Gastrocnemius medialis (tissue), 4 donors: ENCODE data around the gene PSMF1. TPM values are rescaled to one million over a fixed set of nuclear protein-coding genes. Genes with fewer than 3 reads are reported as not detected.

Source experiments
- ATAC-seq, 2 donors: fragments of 150-250 bp; one replicate each; pipeline ENCODE4 v1.9.1; 2016
- DNase-seq, 2 donors: peaks; one replicate each; pipeline ENCODE4 v3.0.0-alpha.2; 2019
- H3K27ac ChIP-seq, 4 donors: fragments of 200-600 bp; sonication (generic); 1 replicate in 1 of 4; 2 replicates in 3 of 4; pipeline ENCODE4 v1.5.1; 2016 to 2018; ENCODE audit warnings: mild to moderate bottlenecking in 2 of 4, moderate library complexity in 1 of 4
- H3K27me3 ChIP-seq, 3 donors: fragments of 200-600 bp; sonication (generic) in 2 of 3; 1 replicate in 1 of 3; 2 replicates in 2 of 3; pipeline versions ENCODE4 v1.5.1 to v1.6.0; 2016 to 2019; ENCODE audit warnings: mild to moderate bottlenecking in 1 of 3, moderate library complexity in 1 of 3
- H3K36me3 ChIP-seq, 2 donors: fragments of 200-600 bp; sonication (generic) in 1 of 2; one replicate each; pipeline ENCODE4 v1.5.1; 2017 to 2018
- H3K4me1 ChIP-seq, 2 donors: fragments of 200-600 bp; sonication (generic) in 1 of 2; one replicate each; pipeline ENCODE4 v1.5.1; 2016 to 2017; ENCODE audit warnings: mild to moderate bottlenecking in 2 of 2
- H3K4me3 ChIP-seq, 4 donors: fragments of 200-600 bp; sonication (generic) in 3 of 4; 1 replicate in 1 of 4; 2 replicates in 3 of 4; pipeline ENCODE4 v1.5.1; 2016 to 2019; ENCODE audit warnings: mild to moderate bottlenecking in 2 of 4
- H3K9me3 ChIP-seq, 3 donors: fragments of 200-600 bp; sonication (generic) in 2 of 3; 1 replicate in 1 of 3; 2 replicates in 2 of 3; pipeline ENCODE4 v1.5.1; 2016 to 2019
- POLR2A ChIP-seq, 2 donors: fragments of 450-650 bp; IDR thresholded peaks; one replicate each; pipeline ENCODE4 v1.6.1; 2017; ENCODE audit warnings: antibody characterized with exemption in 2 of 2, mild to moderate bottlenecking in 2 of 2, moderate library complexity in 2 of 2
- in situ Hi-C, 4 donors: fragments of 200-750 bp; cut with MboI; loops; one replicate each; pipeline versions ENCODE4 v1.15.0 to v1.8.0; 2017; ENCODE audit warnings: low sequenced_read_pairs in 4 of 4
- intact Hi-C: fragments of 100-400 bp; cut with DNase I; formaldehyde crosslinking; loops from one replicate; pipeline ENCODE4 v1.15.1; 2023; ENCODE audit warnings: low total_unique reads
- total RNA-seq, 4 donors: library from RNA; depleted of rRNA; stranded (reverse); fragments of >200 nt; gene quantifications; one replicate each; pipeline versions ENCODE4 v1.1.0 to v1.2.3, GENCODE V29; 2016
- TF ChIP-seq, protein P1 (sequence below), 5 experiments: fragments of 450-650 bp in 3 of 5; fragments of 200-600 bp in 2 of 5; sonication (generic) in 2 of 5; IDR thresholded peaks in 4 of 5; conservative IDR thresholded peaks in 1 of 5; 1 replicate in 4 of 5; 2 replicates in 1 of 5; pipeline ENCODE4 v1.5.1; 2016 to 2019; ENCODE audit warnings: antibody characterized with exemption in 5 of 5, mild to moderate bottlenecking in 3 of 5, moderate library complexity in 3 of 5

Gene PSMF1
- total RNA-seq, 4 donors from 2014 or later = 174 to 433 (median 247) TPM

DNA sequence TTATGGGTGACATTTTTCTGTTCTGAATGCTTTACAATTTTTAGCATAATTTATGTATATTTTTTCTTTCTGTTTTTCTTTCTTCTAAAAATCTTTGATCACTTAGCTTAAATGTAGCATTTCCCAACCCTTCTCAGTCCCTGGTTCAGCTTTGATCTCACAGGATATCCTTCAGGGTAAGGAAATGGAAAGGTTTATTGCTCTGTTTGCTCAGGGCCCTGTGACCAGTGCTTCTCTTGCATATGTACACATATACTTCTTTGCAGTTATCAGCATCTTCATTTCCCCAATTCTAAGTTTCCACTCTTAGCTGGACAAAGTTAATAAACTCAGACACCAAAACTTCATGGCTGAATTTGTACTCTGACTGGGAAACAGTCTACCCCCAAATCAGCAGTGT is 35.8 kb downstream of the PSMF1 start:
- TF ChIP-seq POLR2A (IDR thresholded peaks at IDR 0.05) = no peak
- TF ChIP-seq, protein P1, sequence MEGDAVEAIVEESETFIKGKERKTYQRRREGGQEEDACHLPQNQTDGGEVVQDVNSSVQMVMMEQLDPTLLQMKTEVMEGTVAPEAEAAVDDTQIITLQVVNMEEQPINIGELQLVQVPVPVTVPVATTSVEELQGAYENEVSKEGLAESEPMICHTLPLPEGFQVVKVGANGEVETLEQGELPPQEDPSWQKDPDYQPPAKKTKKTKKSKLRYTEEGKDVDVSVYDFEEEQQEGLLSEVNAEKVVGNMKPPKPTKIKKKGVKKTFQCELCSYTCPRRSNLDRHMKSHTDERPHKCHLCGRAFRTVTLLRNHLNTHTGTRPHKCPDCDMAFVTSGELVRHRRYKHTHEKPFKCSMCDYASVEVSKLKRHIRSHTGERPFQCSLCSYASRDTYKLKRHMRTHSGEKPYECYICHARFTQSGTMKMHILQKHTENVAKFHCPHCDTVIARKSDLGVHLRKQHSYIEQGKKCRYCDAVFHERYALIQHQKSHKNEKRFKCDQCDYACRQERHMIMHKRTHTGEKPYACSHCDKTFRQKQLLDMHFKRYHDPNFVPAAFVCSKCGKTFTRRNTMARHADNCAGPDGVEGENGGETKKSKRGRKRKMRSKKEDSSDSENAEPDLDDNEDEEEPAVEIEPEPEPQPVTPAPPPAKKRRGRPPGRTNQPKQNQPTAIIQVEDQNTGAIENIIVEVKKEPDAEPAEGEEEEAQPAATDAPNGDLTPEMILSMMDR (IDR thresholded peaks at IDR 0.05 in 4 of 5, conservative IDR thresholded peaks at IDR 0.05 in 1 of 5) = no peak
- Histone ChIP-seq H3K9me3 (no peaks in the 10 kb centered on the region), H3K27ac (no peak overlapping the region), H3K4me3 (no peak overlapping the region), H3K27me3 (no peaks in the 10 kb centered on the region), H3K36me3 (peaks cover 0 to 10% of the 10 kb centered on the region in 2 donors), H3K4me1 (peaks cover 3 to 9% of the 10 kb centered on the region in 2 donors)
- intact Hi-C loops = no loop called here
- DNase-seq = no peak
- in situ Hi-C loops = no loop called here
- ATAC-seq = no peak

DNA sequence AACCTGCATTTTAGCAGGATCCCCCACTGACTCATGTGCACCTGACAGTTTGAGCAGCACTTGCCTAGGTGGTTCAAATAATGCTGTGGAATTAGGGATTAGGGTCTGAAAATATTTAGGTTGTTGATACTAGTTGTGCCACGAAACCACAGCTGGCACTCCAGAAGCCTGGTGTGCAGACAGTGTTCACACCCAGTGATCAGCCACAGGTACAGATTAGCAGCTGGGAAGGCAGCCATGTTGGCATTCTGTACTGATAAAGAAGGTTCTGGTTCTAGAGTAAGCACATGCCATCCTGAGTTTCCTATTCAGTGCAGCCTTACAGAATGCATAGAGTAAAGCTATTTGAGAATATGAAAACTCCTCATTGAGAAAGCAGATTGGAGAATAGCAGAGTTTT is 36.3 kb downstream of the PSMF1 start:
- peaks cover 0 to 7% of the 10 kb centered on the region in 2 donors for H3K36me3 ChIP-seq
- no peaks in the 10 kb centered on the region for H3K27me3 ChIP-seq
- no peak for DNase-seq
- TF ChIP-seq, protein P1 (IDR thresholded peaks at IDR 0.05 in 4 of 5, conservative IDR thresholded peaks at IDR 0.05 in 1 of 5) = no peak
- TF ChIP-seq POLR2A (IDR thresholded peaks at IDR 0.05) = no peak
- in situ Hi-C loops (no loop called here), intact Hi-C loops (no loop called here)
- H3K4me3 ChIP-seq = no peak overlapping the region
- no peak overlapping the region for H3K27ac ChIP-seq
- ATAC-seq = no peak
- no peaks in the 10 kb centered on the region for H3K9me3 ChIP-seq
- peaks cover 3 to 9% of the 10 kb centered on the region in 2 donors for H3K4me1 ChIP-seq

DNA sequence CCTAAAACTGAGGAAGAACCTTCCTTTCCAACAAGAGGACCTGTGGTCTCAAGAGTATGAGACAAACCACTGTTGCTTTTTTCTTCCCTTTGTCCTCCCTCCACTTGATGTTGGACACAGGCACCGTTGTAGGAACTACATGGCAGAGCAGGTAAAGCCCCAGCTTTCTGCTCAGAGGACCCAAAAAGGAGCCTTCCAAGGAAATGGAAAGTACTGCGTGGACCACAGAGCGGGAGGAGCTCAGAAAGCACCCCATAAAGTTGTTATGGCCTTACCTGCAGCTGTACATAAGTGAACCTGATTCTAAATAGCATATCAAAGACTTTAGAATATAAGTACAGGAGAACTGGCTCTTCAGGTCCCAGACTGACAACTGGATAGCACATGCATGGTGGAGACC is 36.9 kb downstream of the PSMF1 start:
- in situ Hi-C loops (no loop called here), intact Hi-C loops (no loop called here)
- ATAC-seq (no peak), DNase-seq (no peak)
- Histone ChIP-seq H3K27ac (no peak overlapping the region), H3K36me3 (peaks cover 0 to 12% of the 10 kb centered on the region in 2 donors), H3K27me3 (no peaks in the 10 kb centered on the region), H3K9me3 (no peaks in the 10 kb centered on the region), H3K4me3 (no peak overlapping the region), H3K4me1 (peaks cover 3 to 9% of the 10 kb centered on the region in 2 donors)
- TF ChIP-seq POLR2A (IDR thresholded peaks at IDR 0.05) = no peak
- TF ChIP-seq, protein P1 (IDR thresholded peaks at IDR 0.05 in 4 of 5, conservative IDR thresholded peaks at IDR 0.05 in 1 of 5) = no peak

DNA sequence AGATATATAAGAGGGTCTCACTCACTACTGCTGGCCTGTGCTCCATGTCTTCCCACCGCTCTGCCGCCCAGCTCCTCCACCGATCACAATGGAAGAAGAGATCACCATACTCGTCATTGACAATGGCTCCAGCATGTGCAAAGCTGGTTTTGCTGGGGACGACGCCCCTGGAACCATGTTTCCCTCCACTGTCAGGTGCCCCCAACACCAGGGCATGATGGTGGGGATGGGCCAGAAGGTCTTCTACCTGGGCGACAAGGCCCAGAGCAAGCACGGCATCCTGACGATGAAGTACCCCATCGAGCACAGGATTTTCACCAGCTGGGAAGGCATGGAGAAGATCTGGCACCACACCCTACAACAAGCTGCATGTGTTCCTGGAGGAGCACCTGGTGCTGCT is 42.1 kb downstream of the PSMF1 start:
- no peak for TF ChIP-seq POLR2A (IDR thresholded peaks at IDR 0.05)
- TF ChIP-seq, protein P1 (IDR thresholded peaks at IDR 0.05 in 4 of 5, conservative IDR thresholded peaks at IDR 0.05 in 1 of 5) = no peak

DNA sequence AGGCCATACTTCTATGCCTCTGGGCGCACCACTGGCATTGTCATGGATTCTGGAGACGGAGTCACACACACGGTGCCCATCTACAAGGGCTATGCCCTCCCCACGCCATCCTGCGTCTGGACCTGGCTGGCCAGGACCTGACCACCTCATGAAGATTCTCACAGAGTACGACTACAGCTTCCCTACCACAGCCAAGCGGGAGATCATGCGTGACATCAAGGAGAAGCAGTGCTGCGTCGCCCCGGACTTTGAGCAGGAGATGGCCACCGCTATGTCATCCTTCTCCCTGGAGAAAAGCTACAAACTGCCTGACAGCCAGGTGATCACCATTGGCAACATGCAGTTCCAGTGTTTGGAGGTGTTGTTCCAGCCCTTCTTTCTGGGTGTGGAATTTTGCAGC is 42.6 kb downstream of the PSMF1 start:
- Histone ChIP-seq H3K27me3 (no peaks in the 10 kb centered on the region), H3K36me3 (peaks cover 2 to 55% of the 10 kb centered on the region in 2 donors), H3K4me3 (no peak overlapping the region), H3K4me1 (peaks cover 0 to 8% of the 10 kb centered on the region in 2 donors), H3K9me3 (no peaks in the 10 kb centered on the region), H3K27ac (no peak overlapping the region)
- intact Hi-C loops (no loop called here), in situ Hi-C loops (no loop called here)
- ATAC-seq = no peak
- no peak for TF ChIP-seq POLR2A (IDR thresholded peaks at IDR 0.05)
- TF ChIP-seq, protein P1 (IDR thresholded peaks at IDR 0.05 in 4 of 5, conservative IDR thresholded peaks at IDR 0.05 in 1 of 5) = no peak
- no peak for DNase-seq

More for the DNA sequence above, 42.1 kb downstream of the PSMF1 start:
- no peaks in the 10 kb centered on the region for H3K9me3 ChIP-seq
- H3K4me3 ChIP-seq = no peak overlapping the region
- H3K27me3 ChIP-seq = no peaks in the 10 kb centered on the region
- no peak overlapping the region for H3K27ac ChIP-seq
- in situ Hi-C loops = no loop called here
- ATAC-seq (no peak), DNase-seq (no peak)
- peaks cover 0 to 8% of the 10 kb centered on the region in 2 donors for H3K4me1 ChIP-seq
- peaks cover 2 to 51% of the 10 kb centered on the region in 2 donors for H3K36me3 ChIP-seq
- intact Hi-C loops = no loop called here
